HepG2 (cell line): ENCODE results near the gene ADAT3. TPM values are rescaled to one million over a fixed set of nuclear protein-coding genes. Genes with fewer than 3 reads are reported as not detected.

ENCODE experiments used
- ATAC-seq: fragments of 200-7000 bp; cut with Tn5 transposase; 3 replicates; pipeline ENCODE4 v1.9.1; 2020; ENCODE audit warnings: mild to moderate bottlenecking, moderate library complexity
- BruUV-seq: library from RNA; stranded (reverse); fragments of 400-500 nt; replicated peaks from 2 replicates; lab custom pipeline; 2021; lab: Mats Ljungman, UMichigan
- CTCF ChIA-PET: fragments of 300-600 bp; formaldehyde crosslinking; extraction: SDS; loops from one replicate; lab custom pipeline; 2021; ENCODE audit warnings: low total read pairs, inconsistent platforms, low intra/inter-chr PET ratio; lab: Yijun Ruan, JAX
- POLR2A ChIA-PET: fragments of 350-600 bp; sonication (Branson Sonifier 250); formaldehyde crosslinking; loops from one replicate; lab custom pipeline; 2020; ENCODE audit warnings: antibody characterized with exemption, inconsistent platforms; lab: Yijun Ruan, JAX
- DNase-seq: peaks from one replicate; pipeline ENCODE4 v3.0.0-alpha.2; 2015; ENCODE audit warnings: low spot score
- FAIRE-seq: peaks from 3 replicates; lab custom pipeline; 2011; peaks lifted over from hg19 to GRCh38; lab: Jason Lieb, UNC
- H2AFZ ChIP-seq: one replicate; pipeline ENCODE4 v1.6.1; 2011; ENCODE audit warnings: low read length, inconsistent platforms
- H3K27ac ChIP-seq: fragments of 300-600 bp; 3 replicates; pipeline ENCODE4 v1.8.0; 2011; ENCODE audit warnings: mixed run types, mild to moderate bottlenecking, mixed read lengths, low read length, inconsistent platforms; ENCODE audit not compliant: insufficient read depth; ENCODE audit errors: extremely low read length
- H3K27me3 ChIP-seq, 2 experiments: fragments of 200-600 bp in 1 of 2; 2 replicates in 1 of 2; 3 replicates in 1 of 2; pipeline versions ENCODE4 v1.6.0 to v1.8.0; 2011; ENCODE audit warnings: low read length in 2 of 2, mild to moderate bottlenecking in 2 of 2, moderate library complexity in 2 of 2, inconsistent platforms in 1 of 2; ENCODE audit not compliant: insufficient read depth in 2 of 2, control insufficient read depth in 1 of 2
- H3K36me3 ChIP-seq, 2 experiments: fragments of 200-600 bp in 1 of 2; replicated peaks in 1 of 2; 2 replicates in 1 of 2; 3 replicates in 1 of 2; pipeline versions ENCODE4 v1.5.1 to v1.8.0; 2011; ENCODE audit warnings: low read length in 2 of 2, inconsistent platforms in 1 of 2; ENCODE audit not compliant: insufficient read depth in 2 of 2, control insufficient read depth in 1 of 2
- H3K4me1 ChIP-seq: 2 replicates; pipeline ENCODE4 v1.5.1; 2012; ENCODE audit warnings: low read length, inconsistent platforms; ENCODE audit not compliant: insufficient read depth
- H3K4me2 ChIP-seq: 2 replicates; pipeline ENCODE4 v1.6.0; 2011; ENCODE audit warnings: low read depth, low read length, inconsistent platforms
- H3K4me3 ChIP-seq, 3 experiments: fragments of 200-600 bp in 1 of 3; sonication (generic), shearing (Covaris generic) in 1 of 3; replicated peaks in 1 of 3; 2 replicates each; pipeline ENCODE4 v1.5.1; 2011 to 2016; ENCODE audit warnings: low read length in 3 of 3, inconsistent platforms in 2 of 3, low read depth in 2 of 3, mild to moderate bottlenecking in 2 of 3, control low read depth in 1 of 3, mixed read lengths in 1 of 3; ENCODE audit not compliant: insufficient read depth in 1 of 3
- H3K79me2 ChIP-seq: one replicate; pipeline ENCODE4 v1.6.1; 2011; ENCODE audit warnings: low read length, inconsistent platforms; ENCODE audit not compliant: insufficient read depth
- H3K9ac ChIP-seq: 2 replicates; pipeline ENCODE4 v1.6.0; 2011; ENCODE audit warnings: mild to moderate bottlenecking, low read depth, low read length, inconsistent platforms; ENCODE audit not compliant: insufficient read depth
- H3K9me3 ChIP-seq: 2 replicates; pipeline ENCODE4 v1.5.1; 2012; ENCODE audit warnings: mild to moderate bottlenecking, low read length
- H4K20me1 ChIP-seq: 2 replicates; pipeline ENCODE4 v1.6.0; 2011; ENCODE audit warnings: inconsistent platforms, mild to moderate bottlenecking, low read length, moderate library complexity; ENCODE audit not compliant: insufficient read depth
- E2F1 ChIP-seq: sonication (generic); formaldehyde crosslinking; IDR thresholded peaks from 2 replicates; pipeline ENCODE4 v1.5.0; 2020; ENCODE audit warnings: missing genetic modification reagents
- ESRRA ChIP-seq: sonication (generic); formaldehyde crosslinking; IDR thresholded peaks from 2 replicates; pipeline ENCODE4 v1.5.1; 2020; ENCODE audit warnings: mild to moderate bottlenecking, low read depth, missing genetic modification reagents
- FOXA3 ChIP-seq: IDR thresholded peaks from 2 replicates; pipeline ENCODE4 v1.6.1; 2016; ENCODE audit warnings: missing genetic modification reagents, missing compliant biosample characterization
- FOXK1 ChIP-seq: sonication (generic); formaldehyde crosslinking; IDR thresholded peaks from 2 replicates; pipeline ENCODE4 v1.4.0; 2020; ENCODE audit warnings: low read depth, missing genetic modification reagents, borderline replicate concordance
- FOXK2 ChIP-seq: fragments of 450-650 bp; IDR thresholded peaks from 2 replicates; pipeline ENCODE4 v1.6.1; 2016
- HES4 ChIP-seq: sonication (generic); formaldehyde crosslinking; IDR thresholded peaks from 2 replicates; pipeline ENCODE4 v1.9.0; 2021; ENCODE audit warnings: mild to moderate bottlenecking, missing genetic modification reagents, borderline replicate concordance
- HMG20B ChIP-seq: conservative IDR thresholded peaks from 2 replicates; pipeline ENCODE4 v1.6.1; 2016; ENCODE audit warnings: missing genetic modification reagents, missing compliant biosample characterization
- NR2C2 ChIP-seq: sonication (generic); formaldehyde crosslinking; IDR thresholded peaks from 2 replicates; pipeline ENCODE4 v1.4.0; 2020; ENCODE audit warnings: missing genetic modification reagents, mild to moderate bottlenecking, moderate library complexity, borderline replicate concordance
- PRMT3 ChIP-seq: sonication (generic); formaldehyde crosslinking; IDR thresholded peaks from 2 replicates; pipeline ENCODE4 v1.8.1; 2022; ENCODE audit warnings: low read depth, mild to moderate bottlenecking, moderate library complexity, missing genetic modification reagents, borderline replicate concordance
- RFX3 ChIP-seq: IDR thresholded peaks from 2 replicates; pipeline ENCODE4 v1.6.1; 2016; ENCODE audit warnings: missing biosample characterization, missing genetic modification reagents
- SRSF9 ChIP-seq: fragments of 200-400 bp; formaldehyde crosslinking; IDR thresholded peaks from 2 replicates; pipeline ENCODE4 v1.6.1; 2018; ENCODE audit warnings: borderline replicate concordance, mild to moderate bottlenecking, low read depth, low read length; ENCODE audit not compliant: insufficient read depth, poor library complexity, severe bottlenecking
- SUZ12 ChIP-seq: fragments of 150-350 bp; IDR thresholded peaks from 2 replicates; pipeline ENCODE4 v1.6.1; 2014; ENCODE audit warnings: low read depth, low read length
- TMF1 ChIP-seq: sonication (generic); formaldehyde crosslinking; IDR thresholded peaks from 2 replicates; pipeline ENCODE4 v1.8.1; 2022; ENCODE audit warnings: low read depth, missing genetic modification reagents
- U2AF2 ChIP-seq: fragments of 200-400 bp; formaldehyde crosslinking; IDR thresholded peaks from 2 replicates; pipeline ENCODE4 v1.6.1; 2017; ENCODE audit warnings: low read depth, mild to moderate bottlenecking, low read length
- ZBED4 ChIP-seq: sonication (generic); formaldehyde crosslinking; IDR thresholded peaks from 2 replicates; pipeline ENCODE4 v1.4.0; 2020; ENCODE audit warnings: missing genetic modification reagents, borderline replicate concordance
- ZNF292 ChIP-seq: sonication (generic); formaldehyde crosslinking; IDR thresholded peaks from 2 replicates; pipeline ENCODE4 v1.8.1; 2022; ENCODE audit warnings: mild to moderate bottlenecking, low read depth, missing genetic modification reagents, borderline replicate concordance
- ZNF3 ChIP-seq: IDR thresholded peaks from 2 replicates; pipeline ENCODE4 v1.7.0; 2017; ENCODE audit warnings: inconsistent platforms
- ZNF451 ChIP-seq: sonication (generic); formaldehyde crosslinking; IDR thresholded peaks from 2 replicates; pipeline ENCODE4 v1.5.0; 2020; ENCODE audit warnings: mild to moderate bottlenecking, missing genetic modification reagents
- WGBS: methylation state at CpG from one replicate; pipeline ENCODE4 v1.1.6; 2017; ENCODE audit warnings: low lambda C conversion rate; 5-methylcytosine and 5-hydroxymethylcytosine counted together
- in situ Hi-C: cut with HindIII; loops from 2 replicates; pipeline ENCODE4 v1.10.0; 2017; ENCODE audit warnings: low pct_unique_long_range_greater_than_20kb; ENCODE audit not compliant: extremely low pct_ligation_motif_present
- intact Hi-C: fragments of 100-400 bp; cut with micrococcal nuclease; formaldehyde crosslinking; loops from one replicate; pipeline ENCODE4 v1.10.0; 2022; ENCODE audit not compliant: unreplicated experiment
- polyA plus RNA-seq, 8 experiments: library from polyadenylated mRNA; depleted of rRNA in 3 of 8; stranded (reverse) in 7 of 8; unstranded in 1 of 8; fragments of >200 nt; fragmentation: Illumina TruSeq in 4 of 8; extraction: Trizol in 4 of 8; gene quantifications; 2 replicates each; pipeline versions ENCODE4 v1.2.1 to v1.2.3, GENCODE V29; 2011 to 2016; ENCODE audit warnings: low read depth in 4 of 8, missing spikeins in 1 of 8, mixed read lengths in 1 of 8; ENCODE audit not compliant: insufficient read depth in 1 of 8
- total RNA-seq, 5 experiments: library from RNA; depleted of rRNA; stranded (reverse); fragments of >200 nt; fragmentation: Illumina TruSeq; extraction: Trizol; gene quantifications; 2 replicates each; pipeline ENCODE4 v1.2.3, GENCODE V29; 2016; ENCODE audit warnings: low read depth in 1 of 5
- TF ChIP-seq, protein P1 (sequence below): sonication (generic); formaldehyde crosslinking; IDR thresholded peaks from 2 replicates; pipeline ENCODE4 v1.5.1; 2020; ENCODE audit warnings: missing genetic modification reagents, mild to moderate bottlenecking, borderline replicate concordance

The ADAT3 gene
- total and polyA plus RNA-seq, 2 of the 13 experiments (the other 11 are each of a cell fraction or from before 2014, with no cell fraction given): 0.95 to 3.5 TPM

- TF ChIP-seq HES4: no peak
- TF ChIP-seq RFX3 (CRISPR knock-in tag): no peak
- no peak for TF ChIP-seq SUZ12
- no peak for TF ChIP-seq ZNF3
- no peak for TF ChIP-seq ESRRA (CRISPR knock-in tag)
- no peak for TF ChIP-seq U2AF2
Measured at GRCh38 chr19:1918975-1919374, 13.8 kb downstream of the ADAT3 start (continued).

DNA sequence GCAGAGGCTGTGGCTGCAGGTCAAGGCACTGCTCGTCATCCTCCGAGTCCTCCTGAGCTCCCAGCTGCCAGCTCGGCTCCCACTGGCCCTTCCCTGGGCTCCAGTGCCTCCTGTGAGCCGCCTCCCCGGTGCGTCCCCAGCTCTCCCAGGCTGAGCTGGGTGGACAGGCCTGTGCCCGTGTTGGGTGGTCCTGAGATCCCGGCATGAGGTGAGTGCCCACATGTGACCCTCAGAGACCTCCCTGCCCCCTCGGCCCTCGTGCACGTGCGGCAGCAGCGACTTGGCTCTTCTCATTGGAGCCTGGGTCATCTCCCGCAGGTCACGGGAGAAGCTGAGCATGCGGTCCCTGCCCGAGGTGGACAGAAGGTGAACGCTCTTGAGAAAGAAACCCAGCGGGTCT, 15.4 kb downstream of the ADAT3 start:
- intact Hi-C loops: no loop called here
- Histone ChIP-seq H3K27me3 (no peaks in the 10 kb centered on the region), H3K9ac (no peak overlapping the region), H4K20me1 (no peaks in the 10 kb centered on the region), H3K36me3 (peaks cover 26 to 44% of the 10 kb centered on the region in 2 experiments; a peak in 4 of 5 replicates), H3K27ac (no peak overlapping the region), H3K4me3 (no peak overlapping the region), H3K79me2 (no peaks in the 10 kb centered on the region), H3K9me3 (no peaks in the 10 kb centered on the region), H3K4me2 (no peak overlapping the region), H2AFZ (no peak overlapping the region), H3K4me1 (no peaks in the 10 kb centered on the region)
- in situ Hi-C loops: no loop called here
- CTCF ChIA-PET: no interaction called here
- POLR2A ChIA-PET: no interaction called here
- WGBS: 96% methylated on average over 16 of the region's 19 CpGs
- ATAC-seq (no peak), DNase-seq (no peak), FAIRE-seq (no peak)
- BruUV-seq: no TSS peak
- no peak for TF ChIP-seq PRMT3 (CRISPR knock-in tag)
- no peak for TF ChIP-seq E2F1
- TF ChIP-seq ZNF292: no peak
- no peak for TF ChIP-seq TMF1 (CRISPR knock-in tag)
- no peak for TF ChIP-seq ZNF451 (CRISPR knock-in tag)
- TF ChIP-seq FOXK1 (CRISPR knock-in tag): no peak
- TF ChIP-seq SRSF9: no peak
- TF ChIP-seq NR2C2 (CRISPR knock-in tag): no peak
- no peak for TF ChIP-seq FOXA3 (CRISPR knock-in tag)
- TF ChIP-seq, protein P1, sequence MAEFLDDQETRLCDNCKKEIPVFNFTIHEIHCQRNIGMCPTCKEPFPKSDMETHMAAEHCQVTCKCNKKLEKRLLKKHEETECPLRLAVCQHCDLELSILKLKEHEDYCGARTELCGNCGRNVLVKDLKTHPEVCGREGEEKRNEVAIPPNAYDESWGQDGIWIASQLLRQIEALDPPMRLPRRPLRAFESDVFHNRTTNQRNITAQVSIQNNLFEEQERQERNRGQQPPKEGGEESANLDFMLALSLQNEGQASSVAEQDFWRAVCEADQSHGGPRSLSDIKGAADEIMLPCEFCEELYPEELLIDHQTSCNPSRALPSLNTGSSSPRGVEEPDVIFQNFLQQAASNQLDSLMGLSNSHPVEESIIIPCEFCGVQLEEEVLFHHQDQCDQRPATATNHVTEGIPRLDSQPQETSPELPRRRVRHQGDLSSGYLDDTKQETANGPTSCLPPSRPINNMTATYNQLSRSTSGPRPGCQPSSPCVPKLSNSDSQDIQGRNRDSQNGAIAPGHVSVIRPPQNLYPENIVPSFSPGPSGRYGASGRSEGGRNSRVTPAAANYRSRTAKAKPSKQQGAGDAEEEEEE: no peak
- no peak for TF ChIP-seq FOXK2
- no peak for TF ChIP-seq HMG20B (CRISPR knock-in tag)
- no peak for TF ChIP-seq ZBED4 (CRISPR knock-in tag)
